ENCODE data around the gene ZBED4.
A peak's percentile ranks its signal among the peaks of the same experiment; 100 is the strongest.

ZBED4 gene

GRCh38 chr22:49852898-49853894 lies at the start of gene ZBED4:
Gene ZBED4 (plus strand): TSS chr22:49853844. CDS start chr22:49883663, 29,819 bp downstream.
- Histone ChIP-seq H3K9me3 (ENCODE audit: control insufficient read depth, insufficient read depth, low read length) (no peaks in the 10 kb centered on the region), H3K27me3 (ENCODE audit: control insufficient read depth, insufficient read depth, low read length) (peaks cover 47% of the 10 kb centered on the region), H3K27ac (ENCODE audit: low read depth, low read length) (peak within 1 kb of the TSS; percentile 77), H3K36me3 (ENCODE audit: control insufficient read depth, insufficient read depth, low read length) (no peaks in the 10 kb centered on the region), H3K4me3 (ENCODE audit: low read depth, low read length) (peak within 1 kb of the TSS; percentile 98), H3K4me1 (ENCODE audit: control insufficient read depth, insufficient read depth, low read length) (peaks cover 17% of the 10 kb centered on the region), H3K9ac (ENCODE audit: low read depth, low read length) (peak within 1 kb of the TSS; percentile 73)

- Histone ChIP-seq H3K27me3 (ENCODE audit: control insufficient read depth, insufficient read depth, low read length) (no peaks in the 10 kb centered on the region), H3K9me3 (ENCODE audit: control insufficient read depth, insufficient read depth, low read length) (no peaks in the 10 kb centered on the region), H3K4me3 (ENCODE audit: low read depth, low read length) (no peak overlapping the region), H3K36me3 (ENCODE audit: control insufficient read depth, insufficient read depth, low read length) (peaks cover 17% of the 10 kb centered on the region), H3K4me1 (ENCODE audit: control insufficient read depth, insufficient read depth, low read length) (no peaks in the 10 kb centered on the region), H3K27ac (ENCODE audit: low read depth, low read length) (no peak overlapping the region), H3K9ac (ENCODE audit: low read depth, low read length) (no peak overlapping the region)
Measured at GRCh38 chr22:49807129-49807528, 46.5 kb upstream of the ZBED4 start.

GRCh38 chr22:49807780-49808708 lies 45.6 kb upstream of the ZBED4 start:
- no peak overlapping the region for H3K27ac ChIP-seq (ENCODE audit: low read depth, low read length)
- peaks cover 11% of the 10 kb centered on the region for H3K36me3 ChIP-seq (ENCODE audit: control insufficient read depth, insufficient read depth, low read length)
- no peaks in the 10 kb centered on the region for H3K4me1 ChIP-seq (ENCODE audit: control insufficient read depth, insufficient read depth, low read length)
- H3K9me3 ChIP-seq (ENCODE audit: control insufficient read depth, insufficient read depth, low read length), result no peaks in the 10 kb centered on the region
- H3K9ac ChIP-seq (ENCODE audit: low read depth, low read length), result no peak overlapping the region
- H3K27me3 ChIP-seq (ENCODE audit: control insufficient read depth, insufficient read depth, low read length), result no peaks in the 10 kb centered on the region
- no peak overlapping the region for H3K4me3 ChIP-seq (ENCODE audit: low read depth, low read length)

GRCh38 chr22:49810363-49811019 lies 43.2 kb upstream of the ZBED4 start:
- Histone ChIP-seq H3K9ac (ENCODE audit: low read depth, low read length) (no peak overlapping the region), H3K27ac (ENCODE audit: low read depth, low read length) (no peak overlapping the region), H3K4me3 (ENCODE audit: low read depth, low read length) (no peak overlapping the region), H3K36me3 (ENCODE audit: control insufficient read depth, insufficient read depth, low read length) (peaks cover 8% of the 10 kb centered on the region; the same call in 1 of the 2 replicates), H3K9me3 (ENCODE audit: control insufficient read depth, insufficient read depth, low read length) (no peaks in the 10 kb centered on the region), H3K27me3 (ENCODE audit: control insufficient read depth, insufficient read depth, low read length) (no peaks in the 10 kb centered on the region), H3K4me1 (ENCODE audit: control insufficient read depth, insufficient read depth, low read length) (no peaks in the 10 kb centered on the region)

GRCh38 chr22:49811020-49811791 lies 42.4 kb upstream of the ZBED4 start:
- H3K9ac ChIP-seq (ENCODE audit: low read depth, low read length), result no peak overlapping the region
- peaks cover 9% of the 10 kb centered on the region for H3K36me3 ChIP-seq (ENCODE audit: control insufficient read depth, insufficient read depth, low read length)
- no peak overlapping the region for H3K4me3 ChIP-seq (ENCODE audit: low read depth, low read length)
- no peaks in the 10 kb centered on the region for H3K27me3 ChIP-seq (ENCODE audit: control insufficient read depth, insufficient read depth, low read length)
- H3K27ac ChIP-seq (ENCODE audit: low read depth, low read length), result no peak overlapping the region
- H3K4me1 ChIP-seq (ENCODE audit: control insufficient read depth, insufficient read depth, low read length), result no peaks in the 10 kb centered on the region
- no peaks in the 10 kb centered on the region for H3K9me3 ChIP-seq (ENCODE audit: control insufficient read depth, insufficient read depth, low read length)

GRCh38 chr22:49812838-49813237 lies 40.8 kb upstream of the ZBED4 start:
- Histone ChIP-seq H3K27ac (ENCODE audit: low read depth, low read length) (no peak overlapping the region), H3K4me1 (ENCODE audit: control insufficient read depth, insufficient read depth, low read length) (no peaks in the 10 kb centered on the region), H3K27me3 (ENCODE audit: control insufficient read depth, insufficient read depth, low read length) (no peaks in the 10 kb centered on the region), H3K9ac (ENCODE audit: low read depth, low read length) (no peak overlapping the region), H3K4me3 (ENCODE audit: low read depth, low read length) (no peak overlapping the region), H3K9me3 (ENCODE audit: control insufficient read depth, insufficient read depth, low read length) (no peaks in the 10 kb centered on the region), H3K36me3 (ENCODE audit: control insufficient read depth, insufficient read depth, low read length) (peaks cover 25% of the 10 kb centered on the region)

- Histone ChIP-seq H3K9ac (ENCODE audit: low read depth, low read length) (no peak overlapping the region), H3K4me3 (ENCODE audit: low read depth, low read length) (no peak overlapping the region), H3K4me1 (ENCODE audit: control insufficient read depth, insufficient read depth, low read length) (no peaks in the 10 kb centered on the region), H3K27me3 (ENCODE audit: control insufficient read depth, insufficient read depth, low read length) (no peaks in the 10 kb centered on the region), H3K27ac (ENCODE audit: low read depth, low read length) (no peak overlapping the region), H3K9me3 (ENCODE audit: control insufficient read depth, insufficient read depth, low read length) (no peaks in the 10 kb centered on the region), H3K36me3 (ENCODE audit: control insufficient read depth, insufficient read depth, low read length) (peaks cover 37% of the 10 kb centered on the region)
Measured at GRCh38 chr22:49814164-49814686, 39.4 kb upstream of the ZBED4 start.

GRCh38 chr22:49814856-49815255 lies 38.8 kb upstream of the ZBED4 start:
- Histone ChIP-seq H3K27ac (ENCODE audit: low read depth, low read length) (no peak overlapping the region), H3K9ac (ENCODE audit: low read depth, low read length) (no peak overlapping the region), H3K27me3 (ENCODE audit: control insufficient read depth, insufficient read depth, low read length) (no peaks in the 10 kb centered on the region), H3K4me3 (ENCODE audit: low read depth, low read length) (no peak overlapping the region), H3K4me1 (ENCODE audit: control insufficient read depth, insufficient read depth, low read length) (no peaks in the 10 kb centered on the region), H3K9me3 (ENCODE audit: control insufficient read depth, insufficient read depth, low read length) (no peaks in the 10 kb centered on the region), H3K36me3 (ENCODE audit: control insufficient read depth, insufficient read depth, low read length) (peaks cover 39% of the 10 kb centered on the region)

- H3K9ac ChIP-seq (ENCODE audit: low read depth, low read length), result no peak overlapping the region
- no peaks in the 10 kb centered on the region for H3K9me3 ChIP-seq (ENCODE audit: control insufficient read depth, insufficient read depth, low read length)
- no peak overlapping the region for H3K4me3 ChIP-seq (ENCODE audit: low read depth, low read length)
- no peak overlapping the region for H3K27ac ChIP-seq (ENCODE audit: low read depth, low read length)
- no peaks in the 10 kb centered on the region for H3K27me3 ChIP-seq (ENCODE audit: control insufficient read depth, insufficient read depth, low read length)
- peaks cover 47% of the 10 kb centered on the region for H3K36me3 ChIP-seq (ENCODE audit: control insufficient read depth, insufficient read depth, low read length)
- H3K4me1 ChIP-seq (ENCODE audit: control insufficient read depth, insufficient read depth, low read length), result no peaks in the 10 kb centered on the region
Measured at GRCh38 chr22:49815641-49816091, 38.0 kb upstream of the ZBED4 start.

- H3K4me3 ChIP-seq (ENCODE audit: low read depth, low read length), result no peak overlapping the region
- peaks cover 64% of the 10 kb centered on the region for H3K36me3 ChIP-seq (ENCODE audit: control insufficient read depth, insufficient read depth, low read length)
- H3K27ac ChIP-seq (ENCODE audit: low read depth, low read length), result no peak overlapping the region
- H3K9ac ChIP-seq (ENCODE audit: low read depth, low read length), result no peak overlapping the region
- no peaks in the 10 kb centered on the region for H3K4me1 ChIP-seq (ENCODE audit: control insufficient read depth, insufficient read depth, low read length)
- no peaks in the 10 kb centered on the region for H3K9me3 ChIP-seq (ENCODE audit: control insufficient read depth, insufficient read depth, low read length)
- H3K27me3 ChIP-seq (ENCODE audit: control insufficient read depth, insufficient read depth, low read length), result no peaks in the 10 kb centered on the region
Measured at GRCh38 chr22:49817359-49817758, 36.3 kb upstream of the ZBED4 start.
